IMR-90 (cell line): ENCODE measurements around the gene EHD4. TPM values are rescaled to one million over a fixed set of nuclear protein-coding genes. Genes with fewer than 3 reads are reported as not detected.

Experiments used
- ATAC-seq: fragments of 200-7000 bp; cut with Tn5 transposase; 2 replicates; pipeline ENCODE4 v1.9.1; 2020; ENCODE audit warnings: low read depth, mild to moderate bottlenecking, moderate library complexity
- BruUV-seq: library from RNA; stranded (reverse); fragments of 400-500 nt; replicated peaks from 2 replicates; lab custom pipeline; 2021; lab: Mats Ljungman, UMichigan
- CTCF ChIA-PET: fragments of 300-600 bp; formaldehyde crosslinking; extraction: SDS; loops from one replicate; lab custom pipeline; 2021; ENCODE audit warnings: antibody characterized with exemption; lab: Yijun Ruan, JAX
- POLR2A ChIA-PET: fragments of 300-600 bp; sonication (Branson Sonifier 250); formaldehyde crosslinking; loops from one replicate; lab custom pipeline; 2022; ENCODE audit warnings: antibody characterized with exemption; ENCODE audit not compliant: unreplicated experiment; lab: Charles Lee
- DNase-seq: peaks from one replicate; pipeline ENCODE4 v3.0.0; 2013
- H2AFZ ChIP-seq: replicated peaks from 2 replicates; pipeline ENCODE3; 2013; ENCODE audit warnings: low read length, mild to moderate bottlenecking; ENCODE audit not compliant: poor library complexity
- H2AK5ac ChIP-seq: 2 replicates; pipeline ENCODE4 v1.6.1; 2013; ENCODE audit warnings: low read depth, low read length, inconsistent platforms
- H2AK9ac ChIP-seq: replicated peaks from 2 replicates; pipeline ENCODE3; 2013; ENCODE audit warnings: mild to moderate bottlenecking, low read depth, low read length, moderate library complexity; ENCODE audit not compliant: poor library complexity
- H2BK120ac ChIP-seq: 2 replicates; pipeline ENCODE4 v1.6.1; 2013; ENCODE audit warnings: low read depth, low read length, inconsistent platforms
- H2BK15ac ChIP-seq: 3 replicates; pipeline ENCODE4 v1.6.1; 2013; ENCODE audit warnings: low read depth, low read length, inconsistent platforms
- H2BK20ac ChIP-seq: 2 replicates; pipeline ENCODE4 v1.6.1; 2013; ENCODE audit warnings: low read depth, mild to moderate bottlenecking, inconsistent platforms, low read length, moderate library complexity
- H2BK5ac ChIP-seq: 2 replicates; pipeline ENCODE4 v1.6.1; 2013; ENCODE audit warnings: mild to moderate bottlenecking, low read depth, low read length, inconsistent platforms; ENCODE audit not compliant: poor library complexity, severe bottlenecking
- H3K14ac ChIP-seq: replicated peaks from 2 replicates; pipeline ENCODE4 v1.6.1; 2013; ENCODE audit warnings: low read depth, low read length, inconsistent platforms
- H3K18ac ChIP-seq: 2 replicates; pipeline ENCODE4 v1.6.1; 2013; ENCODE audit warnings: low read depth, low read length, control low read depth
- H3K23ac ChIP-seq: 2 replicates; pipeline ENCODE4 v1.6.1; 2013; ENCODE audit warnings: low read depth, low read length, inconsistent platforms
- H3K27ac ChIP-seq: 2 replicates; pipeline ENCODE4 v1.5.1; 2013; ENCODE audit warnings: mild to moderate bottlenecking, control low read depth, low read length; ENCODE audit not compliant: insufficient read depth
- H3K27me3 ChIP-seq: 2 replicates; pipeline ENCODE4 v1.6.1; 2013; ENCODE audit warnings: low read length; ENCODE audit not compliant: control insufficient read depth, insufficient read depth
- H3K36me3 ChIP-seq: 2 replicates; pipeline ENCODE4 v1.6.1; 2013; ENCODE audit warnings: low read length, mixed read lengths; ENCODE audit not compliant: control insufficient read depth, insufficient read depth
- H3K4ac ChIP-seq: 2 replicates; pipeline ENCODE4 v1.6.1; 2013; ENCODE audit warnings: low read depth, low read length, inconsistent platforms
- H3K4me1 ChIP-seq: 2 replicates; pipeline ENCODE4 v1.6.1; 2013; ENCODE audit warnings: low read length, mixed read lengths; ENCODE audit not compliant: control insufficient read depth, insufficient read depth
- H3K4me2 ChIP-seq: 2 replicates; pipeline ENCODE4 v1.6.1; 2013; ENCODE audit warnings: low read depth, mild to moderate bottlenecking, control low read depth, low read length, moderate library complexity
- H3K4me3 ChIP-seq: 2 replicates; pipeline ENCODE4 v1.5.1; 2013; ENCODE audit warnings: low read depth, mild to moderate bottlenecking, control low read depth, low read length, moderate library complexity; ENCODE audit not compliant: insufficient read depth
- H3K56ac ChIP-seq: 2 replicates; pipeline ENCODE4 v1.6.1; 2013; ENCODE audit warnings: low read length, inconsistent platforms; ENCODE audit not compliant: insufficient read depth; ENCODE audit errors: extremely low read depth
- H3K79me1 ChIP-seq, 2 experiments: 2 replicates each; pipeline ENCODE4 v1.6.1; 2013; ENCODE audit warnings: low read length in 2 of 2, inconsistent platforms in 1 of 2, low read depth in 1 of 2
- H3K9ac ChIP-seq: 2 replicates; pipeline ENCODE4 v1.6.1; 2013; ENCODE audit warnings: low read depth, low read length, control low read depth
- H3K9me1 ChIP-seq: 2 replicates; pipeline ENCODE4 v1.6.1; 2013; ENCODE audit warnings: low read length, inconsistent platforms; ENCODE audit not compliant: insufficient read depth
- H3K9me3 ChIP-seq: 2 replicates; pipeline ENCODE4 v1.6.1; 2013; ENCODE audit warnings: low read length; ENCODE audit not compliant: control insufficient read depth, insufficient read depth
- H4K20me1 ChIP-seq: 2 replicates; pipeline ENCODE4 v1.6.1; 2013; ENCODE audit warnings: low read length, inconsistent platforms; ENCODE audit not compliant: insufficient read depth
- H4K5ac ChIP-seq: 2 replicates; pipeline ENCODE4 v1.6.1; 2013; ENCODE audit warnings: mild to moderate bottlenecking, low read depth, low read length, control low read depth
- H4K8ac ChIP-seq, 2 experiments: 2 replicates each; pipeline ENCODE4 v1.6.1; 2013; ENCODE audit warnings: low read depth in 2 of 2, low read length in 2 of 2, control low read depth in 1 of 2, inconsistent platforms in 1 of 2
- H4K91ac ChIP-seq: 2 replicates; pipeline ENCODE4 v1.6.1; 2013; ENCODE audit warnings: low read depth, low read length, inconsistent platforms; ENCODE audit not compliant: insufficient read depth
- BHLHE40 ChIP-seq: fragments of 150-350 bp; IDR thresholded peaks from 2 replicates; pipeline ENCODE4 v1.6.1; 2016; ENCODE audit warnings: mild to moderate bottlenecking, low read depth, low read length
- CEBPB ChIP-seq: IDR thresholded peaks from 2 replicates; pipeline ENCODE4 v1.6.1; 2012; ENCODE audit warnings: low read depth, low read length, improper control_type of control experiment
- CHD1 ChIP-seq: IDR thresholded peaks from 2 replicates; pipeline ENCODE4 v1.6.1; 2012; ENCODE audit warnings: low read depth, low read length, improper control_type of control experiment
- CTCF ChIP-seq: conservative IDR thresholded peaks from 2 replicates; pipeline ENCODE4 v1.5.1; 2012; ENCODE audit warnings: mild to moderate bottlenecking, low read depth, low read length, improper control_type of control experiment
- ELK1 ChIP-seq: fragments of 150-350 bp; IDR thresholded peaks from 2 replicates; pipeline ENCODE4 v1.6.1; 2016; ENCODE audit warnings: low read depth, mild to moderate bottlenecking, low read length, moderate library complexity, borderline replicate concordance
- FOS ChIP-seq: fragments of 150-350 bp; IDR thresholded peaks from 2 replicates; pipeline ENCODE4 v1.6.1; 2016; ENCODE audit warnings: low read depth, low read length
- MAFK ChIP-seq: IDR thresholded peaks from 2 replicates; pipeline ENCODE4 v1.6.1; 2012; ENCODE audit warnings: low read depth, low read length, improper control_type of control experiment
- MAZ ChIP-seq: IDR thresholded peaks from 2 replicates; pipeline ENCODE4 v1.6.1; 2012; ENCODE audit warnings: low read depth, mild to moderate bottlenecking, low read length, improper control_type of control experiment, moderate library complexity, borderline replicate concordance
- MXI1 ChIP-seq: IDR thresholded peaks from 2 replicates; pipeline ENCODE4 v1.6.1; 2012; ENCODE audit warnings: low read depth, mild to moderate bottlenecking, low read length, moderate library complexity, borderline replicate concordance
- NFE2L2 ChIP-seq: fragments of 150-350 bp; IDR thresholded peaks from 2 replicates; pipeline ENCODE4 v1.6.1; 2016; ENCODE audit warnings: low read depth, mild to moderate bottlenecking, low read length
- POLR2A ChIP-seq: IDR thresholded peaks from 2 replicates; pipeline ENCODE4 v1.6.1; 2012; ENCODE audit warnings: mild to moderate bottlenecking, low read depth, low read length
- RAD21 ChIP-seq: IDR thresholded peaks from 2 replicates; pipeline ENCODE4 v1.6.1; 2012; ENCODE audit warnings: low read length, improper control_type of control experiment
- RCOR1 ChIP-seq: IDR thresholded peaks from 2 replicates; pipeline ENCODE4 v1.6.1; 2012; ENCODE audit warnings: mild to moderate bottlenecking, low read length, improper control_type of control experiment; ENCODE audit not compliant: insufficient replicate concordance
- RFX5 ChIP-seq: IDR thresholded peaks from 2 replicates; pipeline ENCODE4 v1.8.0; 2012; ENCODE audit warnings: low read depth, mild to moderate bottlenecking, low read length, moderate library complexity
- SMC3 ChIP-seq: fragments of 150-350 bp; IDR thresholded peaks from 2 replicates; pipeline ENCODE4 v1.6.1; 2016; ENCODE audit warnings: low read depth, mild to moderate bottlenecking, antibody characterized with exemption, low read length, moderate library complexity
- USF2 ChIP-seq: fragments of 150-350 bp; IDR thresholded peaks from 2 replicates; pipeline ENCODE4 v1.6.1; 2017; ENCODE audit warnings: mild to moderate bottlenecking, antibody characterized with exemption, low read length, low read depth
- WGBS, 2 experiments: methylation state at CpG; one replicate each; pipeline versions ENCODE4 v1.1.5 to v1.1.7; 2013; ENCODE audit warnings: missing lambda C conversion rate in 2 of 2; ENCODE audit not compliant: insufficient read length in 1 of 2; ENCODE audit errors: extremely low coverage in 2 of 2; 5-methylcytosine and 5-hydroxymethylcytosine counted together
- dilution Hi-C: fragments of 300-500 bp; cut with HindIII; formaldehyde crosslinking; loops from one replicate; pipeline ENCODE4 v1.14.3; 2018; ENCODE audit warnings: low sequenced_read_pairs; ENCODE audit not compliant: unreplicated experiment
- in situ Hi-C: fragments of 300-500 bp; cut with MboI; formaldehyde crosslinking; loops from 3 replicates; pipeline ENCODE4 v1.14.3; 2019; ENCODE audit warnings: low sequenced_read_pairs, inconsistent platforms, mixed read lengths
- intact Hi-C: fragments of 100-400 bp; cut with micrococcal nuclease; formaldehyde crosslinking; loops from 2 replicates; pipeline ENCODE4 v1.10.0; 2022
- polyA plus RNA-seq, 3 experiments: library from polyadenylated mRNA; depleted of rRNA; stranded (reverse); fragments of >200 nt; gene quantifications; 2 replicates each; pipeline ENCODE4 v1.2.3, GENCODE V29; 2012; ENCODE audit warnings: low replicate concordance in 1 of 3
- total RNA-seq: library from RNA; depleted of rRNA; stranded (reverse); fragments of >200 nt; gene quantifications from 2 replicates; pipeline ENCODE4 v1.2.3, GENCODE V29; 2012

EHD4 gene
- total and polyA plus RNA-seq, 2 of the 4 experiments (the other 2 are of a cell fraction): 21.0 to 29.0 TPM

- dilution Hi-C loops: no loop called here
- TF ChIP-seq NFE2L2 (no peak), FOS (no peak), CHD1 (no peak), MXI1 (no peak), RCOR1 (no peak), POLR2A (no peak), RFX5 (no peak), MAZ (no peak), CTCF (no peak), RAD21 (no peak), BHLHE40 (no peak), SMC3 (no peak), USF2 (no peak), MAFK (no peak), ELK1 (no peak), CEBPB (no peak)
- H3K9me1 ChIP-seq: peaks cover 44% of the 10 kb centered on the region
Measured at GRCh38 chr15:41933326-41933725, 39.0 kb downstream of the EHD4 start.

More at GRCh38 chr15:41933326-41933725, 39.0 kb downstream of the EHD4 start:
- Histone ChIP-seq H3K9ac (no peak overlapping the region), H2AK5ac (peak overlapping the region; percentile 85), H3K4me2 (no peak overlapping the region), H4K5ac (no peak overlapping the region), H2BK120ac (peak overlapping the region; percentile 75; the same call in 1 of the 2 replicates), H3K36me3 (no peaks in the 10 kb centered on the region), H2BK5ac (no peak overlapping the region), H3K27ac (no peak overlapping the region), H3K4me3 (no peak overlapping the region), H2AK9ac (no peak overlapping the region), H4K20me1 (peaks cover 14% of the 10 kb centered on the region; the same call in 1 of the 2 replicates), H3K4me1 (peaks cover 25% of the 10 kb centered on the region), H3K56ac (no peak overlapping the region), H3K79me1 (peaks cover 40 to 83% of the 10 kb centered on the region in 2 experiments), H4K91ac (peak overlapping the region; percentile 54; the same call in 1 of the 2 replicates), H2AFZ (no peak overlapping the region), H3K9me3 (no peaks in the 10 kb centered on the region), H3K23ac (peak overlapping the region; percentile 64), H3K18ac (no peak overlapping the region), H4K8ac (peak overlapping the region in 1 of 2 experiments; percentile 76; a peak in 1 of 4 replicates), H2BK15ac (peak overlapping the region; percentile 61; the same call in 1 of the 3 replicates), H2BK20ac (peak overlapping the region; percentile 27), H3K14ac (peak overlapping the region; percentile 73; the same call in 1 of the 2 replicates), H3K27me3 (no peaks in the 10 kb centered on the region), H3K4ac (peak overlapping the region; percentile 80)
- BruUV-seq: no TSS peak
- intact Hi-C loops (loop anchor here (5.0 kb wide), 1 partner anchor 124 kb away; no protein-coding TSS in a partner anchor), in situ Hi-C loops (no loop called here)
- DNase-seq: no peak
- ChIA-PET CTCF (no interaction called here), POLR2A (no interaction called here)
- ATAC-seq: no peak
- 90% methylated on average over 2 of the region's 7 CpGs; no CpG with 5 or more reads in 1 of the 2 experiments for WGBS, 2 experiments
